Superior temporal gyrus (tissue), 1 donor: Measurements from ENCODE around the gene KIF7.

Experiments
- DNase-seq: peaks from one replicate; pipeline ENCODE4 v3.0.0-alpha.2; 2016; ENCODE audit errors: extremely low spot score

Gene KIF7

DNA sequence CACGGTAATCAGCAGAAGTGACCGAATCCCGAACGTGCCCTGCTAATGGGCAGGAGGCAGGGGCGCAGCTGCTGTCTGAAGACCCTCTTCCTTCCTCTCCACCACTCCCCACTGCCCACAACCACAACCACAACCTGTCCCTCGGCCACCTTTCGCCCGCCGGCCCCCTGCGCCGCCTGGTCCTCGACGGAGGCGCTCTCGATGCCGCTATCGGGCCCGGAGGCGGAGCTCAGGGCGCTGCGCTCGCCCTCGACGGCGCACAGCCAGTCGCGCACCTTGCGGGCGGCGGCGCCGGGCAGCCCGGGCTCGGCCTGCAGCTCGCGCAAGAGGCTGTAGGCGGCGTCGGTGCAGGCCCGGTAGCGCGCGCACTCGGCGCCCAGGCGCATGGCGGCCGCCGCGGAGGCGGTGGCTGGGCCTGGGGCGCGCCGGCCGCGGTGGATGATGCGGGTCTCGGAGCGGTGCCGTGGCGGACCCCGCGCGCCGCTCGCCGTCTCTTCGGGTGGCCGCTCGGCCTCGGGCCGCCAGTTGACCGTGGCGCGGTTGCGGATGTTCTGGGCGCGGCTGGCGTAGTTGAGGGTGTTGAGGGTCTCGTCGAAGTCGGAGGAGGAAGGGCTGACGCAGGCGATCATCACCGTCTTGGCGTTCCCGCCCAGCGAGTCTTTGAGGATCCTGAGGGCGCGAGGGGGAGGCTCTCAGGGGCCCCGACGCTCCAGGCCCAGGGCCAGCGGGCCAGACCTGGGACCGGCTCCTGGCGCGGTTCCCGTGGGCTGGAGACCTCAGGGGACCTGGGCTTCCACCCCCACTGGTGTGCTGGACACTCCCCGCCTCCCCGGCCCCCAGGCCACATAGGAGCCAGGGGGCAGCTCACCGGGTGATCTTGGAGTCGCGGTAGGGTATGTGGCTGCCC is 6.9 kb downstream of the KIF7 start:
- DNase-seq: no peak

GRCh38 chr15:89647191-89647851 is 7.9 kb downstream of the KIF7 start:
- peak; percentile 25 for DNase-seq

GRCh38 chr15:89646416-89647141 is 8.7 kb downstream of the KIF7 start:
- DNase-seq: no peak

DNA sequence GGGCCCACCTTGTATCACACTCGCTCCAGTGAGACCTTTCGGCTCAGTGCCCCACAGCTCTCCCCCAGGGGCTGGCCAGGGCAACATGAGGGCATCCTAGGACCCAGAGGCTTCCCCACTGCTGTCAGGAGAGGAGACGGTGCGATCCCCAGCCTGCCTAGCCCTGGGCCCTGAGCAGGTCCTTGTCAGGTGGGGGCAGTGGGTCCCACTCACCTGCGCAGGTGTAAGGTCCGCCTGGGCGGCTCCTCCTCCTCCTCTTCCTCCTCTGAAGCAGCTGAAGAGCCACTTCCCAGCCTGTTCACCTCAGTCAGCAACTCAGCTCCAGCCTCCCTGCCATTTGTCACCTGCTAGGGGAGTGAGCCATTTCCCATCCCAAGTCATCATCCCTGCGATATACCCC is 9.6 kb downstream of the KIF7 start:
- DNase-seq: no peak

DNA sequence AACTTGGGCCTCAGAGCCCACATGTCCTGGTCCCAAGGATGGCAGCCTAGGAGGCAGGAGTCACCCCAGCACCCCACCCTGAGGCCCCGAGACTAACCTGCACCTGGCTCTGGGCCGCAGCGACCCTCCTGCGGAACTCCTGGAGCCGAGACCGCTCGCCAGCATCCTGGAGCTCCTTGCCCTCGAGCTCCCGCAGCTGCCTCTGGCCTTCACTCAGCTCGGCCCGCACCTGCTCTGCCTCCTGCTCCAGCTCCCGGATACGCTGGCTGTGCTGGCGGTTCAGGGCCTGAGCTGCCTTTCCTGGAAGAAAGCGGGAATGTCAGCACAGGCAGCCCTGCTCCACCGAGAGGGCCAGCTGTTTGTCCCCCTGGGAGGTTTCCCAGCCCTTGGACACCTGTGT is 13.2 kb downstream of the KIF7 start:
- no peak for DNase-seq

DNA sequence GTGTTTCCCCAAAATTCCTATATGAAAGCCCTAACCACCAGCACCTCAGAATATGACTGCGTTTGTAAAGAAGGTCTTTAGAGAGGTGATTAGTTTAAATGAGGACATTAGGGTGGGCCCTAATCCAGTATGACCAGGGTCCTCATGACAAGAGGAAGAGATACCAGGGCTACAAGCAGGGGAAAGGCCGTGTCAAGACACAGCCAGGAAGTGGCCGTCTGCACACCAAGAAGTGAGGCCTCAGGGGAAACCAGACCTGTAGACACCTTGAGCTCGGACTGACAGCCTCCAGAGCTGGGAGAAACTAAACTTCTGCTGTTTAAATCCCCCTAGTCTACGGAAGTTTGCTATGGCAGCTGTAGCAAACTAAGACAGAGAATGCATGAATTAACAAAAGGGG is 14.2 kb downstream of the KIF7 start:
- no peak for DNase-seq

DNA sequence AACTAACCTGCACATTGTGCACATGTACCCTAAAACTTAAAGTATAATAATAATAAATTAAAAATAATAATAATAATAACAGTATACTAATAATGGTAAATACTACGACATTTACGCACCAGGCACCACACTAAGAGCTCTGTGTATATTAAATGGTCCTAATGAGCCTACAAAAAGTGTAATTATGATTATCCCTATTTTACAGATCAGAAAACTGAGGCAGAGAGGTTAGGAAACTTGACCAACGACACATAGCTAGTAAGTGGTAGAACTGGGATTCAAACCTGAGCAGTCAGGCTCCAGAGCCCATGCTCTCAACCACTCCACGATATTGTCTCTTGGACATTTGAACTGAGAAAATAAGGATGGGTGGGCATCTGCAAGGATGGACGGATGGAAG is 15.0 kb downstream of the KIF7 start:
- no peak for DNase-seq

- no peak for DNase-seq
Measured at GRCh38 chr15:89633585-89633984, 21.7 kb downstream of the KIF7 start.

DNA sequence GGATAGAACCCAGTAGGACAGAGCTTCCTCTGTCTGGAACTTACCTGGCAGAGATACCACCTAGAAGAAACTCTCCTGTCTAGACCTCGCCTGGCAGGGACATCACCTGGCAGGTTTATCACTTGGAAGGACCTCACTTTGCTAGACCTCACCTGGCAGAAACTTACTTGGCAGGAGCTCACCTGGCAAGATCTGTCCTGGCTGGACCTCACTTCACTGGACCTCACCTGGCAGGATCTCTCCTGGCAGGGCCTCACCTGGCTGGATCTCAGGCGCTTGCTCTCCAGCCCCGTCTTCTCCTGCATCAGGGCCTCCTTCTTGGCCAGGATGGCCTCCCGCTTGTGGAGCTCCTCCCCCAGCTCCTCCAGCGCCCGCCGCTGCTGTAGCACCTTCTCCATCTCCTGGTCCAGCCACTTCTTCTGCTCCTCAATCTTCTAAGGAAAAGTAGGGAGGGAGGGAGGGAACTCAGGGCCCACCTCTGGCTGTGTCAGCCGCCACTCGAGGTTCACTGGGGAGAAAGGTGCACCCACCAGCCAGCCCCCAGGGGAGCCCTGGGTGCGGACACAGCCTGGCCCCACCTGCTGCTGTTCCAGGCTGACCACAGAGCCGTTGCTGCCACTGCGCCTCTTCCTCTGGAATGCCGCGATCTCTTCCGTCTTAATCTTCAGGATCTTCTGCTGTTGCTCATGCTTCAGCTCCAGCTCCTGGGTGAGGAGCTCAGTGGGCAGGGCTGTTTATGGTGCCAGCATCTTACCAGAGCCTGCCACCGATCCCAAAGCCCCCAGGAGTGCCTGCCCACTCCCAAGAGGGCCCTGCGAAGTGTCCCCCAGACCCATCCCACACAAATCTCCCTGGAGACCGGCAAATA is 22.5 kb downstream of the KIF7 start:
- DNase-seq: no peak

- no peak for DNase-seq
Measured at GRCh38 chr15:89631902-89632264, 23.4 kb downstream of the KIF7 start.

GRCh38 chr15:89630974-89631901 is 24.0 kb downstream of the KIF7 start:
- DNase-seq: no peak

GRCh38 chr15:89630260-89630659 is 25.0 kb downstream of the KIF7 start:
- no peak for DNase-seq

DNA sequence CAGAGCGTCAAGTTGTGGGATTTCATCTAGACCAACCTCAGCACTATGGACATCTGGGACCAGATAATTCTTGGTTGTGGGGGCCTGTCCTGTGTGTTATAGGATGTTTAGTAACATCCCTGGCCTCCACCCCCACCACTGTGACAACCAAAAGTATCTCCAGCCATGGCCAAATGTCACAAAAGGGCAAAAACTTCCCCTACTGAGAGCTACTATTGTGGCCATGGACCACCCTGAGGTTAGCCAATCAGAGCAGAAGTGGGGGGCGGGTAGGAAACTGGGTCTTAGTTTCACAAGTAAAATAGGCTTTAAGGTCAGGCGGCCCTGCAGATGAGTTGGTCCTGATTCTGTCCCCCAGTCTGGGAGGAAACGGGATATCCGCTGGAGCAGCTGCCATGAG is 25.4 kb downstream of the KIF7 start:
- no peak for DNase-seq

- no peak for DNase-seq
Measured at GRCh38 chr15:89628806-89629715, 26.2 kb downstream of the KIF7 start.

- no peak for DNase-seq
Measured at GRCh38 chr15:89628301-89628700, 27.0 kb downstream of the KIF7 start.

DNA sequence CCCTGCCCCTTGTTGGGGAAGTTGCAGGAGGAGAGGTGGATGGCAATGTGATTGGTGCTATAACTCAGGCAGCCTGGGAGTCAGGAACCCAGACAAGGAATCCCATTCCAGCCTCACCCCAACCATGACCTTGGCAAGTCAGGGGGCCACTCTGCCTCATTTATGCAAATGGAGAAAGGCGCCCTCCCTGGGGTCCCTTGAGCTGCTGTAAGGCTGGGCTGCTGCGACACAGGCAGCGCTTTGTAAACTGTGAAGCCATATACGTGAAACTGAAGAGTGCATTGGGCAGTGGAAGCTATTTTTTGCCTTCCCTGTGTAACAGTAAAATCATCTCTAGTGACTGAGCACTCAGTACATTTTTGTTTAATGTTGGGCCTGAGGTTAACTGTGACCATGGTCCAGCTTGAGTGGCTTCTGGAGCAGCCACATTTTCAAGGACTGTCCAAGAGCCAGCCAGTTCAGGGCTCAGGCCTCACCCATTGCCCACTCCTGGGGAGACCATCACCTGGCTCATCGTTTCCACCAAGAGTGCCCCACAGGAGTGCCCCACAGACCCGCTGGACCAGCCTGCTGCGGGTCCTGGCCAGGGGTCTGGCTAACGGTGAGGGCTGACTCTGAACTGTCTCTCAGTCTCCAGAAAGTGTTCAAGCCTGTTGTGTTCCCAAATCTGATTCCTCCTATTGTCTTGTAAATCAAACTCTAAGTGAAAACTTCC is 27.9 kb downstream of the KIF7 start:
- no peak for DNase-seq

GRCh38 chr15:89625716-89626115 is 29.6 kb downstream of the KIF7 start:
- DNase-seq: no peak

DNA sequence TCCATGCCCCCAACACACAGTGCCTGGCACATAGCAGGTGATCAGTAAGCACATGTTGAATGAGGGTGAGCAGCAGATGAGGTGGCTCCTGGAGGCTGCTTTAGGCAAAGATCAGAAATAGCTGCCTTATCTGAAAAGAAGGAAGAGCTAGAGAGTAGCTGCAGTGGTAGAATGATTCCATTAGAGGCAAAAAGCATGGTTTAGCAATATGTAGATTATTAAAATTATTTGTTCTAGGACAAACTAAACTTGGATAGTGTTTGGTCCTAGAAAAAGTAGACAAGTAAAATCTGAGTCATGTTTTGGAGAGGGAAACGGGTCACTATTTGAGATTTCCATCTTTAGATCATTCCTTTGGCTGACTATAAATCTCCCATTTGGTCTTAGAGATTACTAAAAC is 32.1 kb downstream of the KIF7 start:
- no peak for DNase-seq

- DNase-seq: no peak
Measured at GRCh38 chr15:89621547-89621946, 33.7 kb downstream of the KIF7 start.
